Measurements from ENCODE around the gene RASSF7. TPM values are rescaled to one million over a fixed set of nuclear protein-coding genes. Genes with fewer than 3 reads are reported as not detected.

Gene RASSF7
- polyA plus RNA-seq, 4 donors = 36.8 to 71.6 (median 58.8) TPM

- no peak for DNase-seq (ENCODE audit: low read depth in 4 of 4, low spot score in 2 of 4)
These were observed 44.7 kb downstream of the RASSF7 start for GRCh38 chr11:605286-606129.

GRCh38 chr11:606245-606644 lies 45.5 kb downstream of the RASSF7 start:
- no peak for DNase-seq (ENCODE audit: low read depth in 4 of 4, low spot score in 2 of 4)

GRCh38 chr11:607020-607780 lies 46.4 kb downstream of the RASSF7 start:
- DNase-seq (ENCODE audit: low read depth in 4 of 4, low spot score in 2 of 4) = no peak

- no peak for DNase-seq (ENCODE audit: low read depth in 4 of 4, low spot score in 2 of 4)
These were observed 47.3 kb downstream of the RASSF7 start for GRCh38 chr11:607971-608659.

- no peak for DNase-seq (ENCODE audit: low read depth in 4 of 4, low spot score in 2 of 4)
These were observed 48.1 kb downstream of the RASSF7 start for GRCh38 chr11:608791-609251.

- DNase-seq (ENCODE audit: low read depth in 4 of 4, low spot score in 2 of 4) = no peak
These were observed 48.6 kb downstream of the RASSF7 start for GRCh38 chr11:609341-609811.

GRCh38 chr11:610146-610801 lies 49.5 kb downstream of the RASSF7 start:
- no peak for DNase-seq (ENCODE audit: low read depth in 4 of 4, low spot score in 2 of 4)

GRCh38 chr11:611001-611996 lies 50.5 kb downstream of the RASSF7 start:
- DNase-seq (ENCODE audit: low read depth in 4 of 4, low spot score in 2 of 4) = no peak

GRCh38 chr11:612201-612960 lies 51.6 kb downstream of the RASSF7 start:
- DNase-seq (ENCODE audit: low read depth in 4 of 4, low spot score in 2 of 4) = no peak

- DNase-seq (ENCODE audit: low read depth in 4 of 4, low spot score in 2 of 4) = no peak
These were observed 52.2 kb downstream of the RASSF7 start for GRCh38 chr11:612961-613300.

GRCh38 chr11:613369-613968 lies 52.7 kb downstream of the RASSF7 start:
- no peak for DNase-seq (ENCODE audit: low read depth in 4 of 4, low spot score in 2 of 4)

Other genes starting within 250 kb of the RASSF7 start
- gene IFITM1, start 246.9 kb upstream of the RASSF7 start, polyA plus RNA-seq (ENCODE audit: insufficient read length in 4 of 4) = 10 to 100 TPM; 32.6 to 43.2 (median 37.8) TPM
- gene IFITM3, start 240.1 kb upstream of the RASSF7 start, polyA plus RNA-seq (ENCODE audit: insufficient read length in 4 of 4) = 100 to 1,000 TPM; 301 to 603 (median 391) TPM
- gene B4GALNT4, start 191.5 kb upstream of the RASSF7 start, polyA plus RNA-seq (ENCODE audit: insufficient read length in 4 of 4) = 10 to 100 TPM; 42.6 to 87.5 (median 82.0) TPM
- 1 to 10 TPM; 4.0 to 8.4 (median 7.2) TPM for gene PKP3, start 166.8 kb upstream of the RASSF7 start, polyA plus RNA-seq (ENCODE audit: insufficient read length in 4 of 4)
- 10 to 100 TPM; 31.7 to 54.7 (median 48.5) TPM for gene SIGIRR, start 146.0 kb upstream of the RASSF7 start, polyA plus RNA-seq (ENCODE audit: insufficient read length in 4 of 4)
- gene ANO9, start 119.0 kb upstream of the RASSF7 start, polyA plus RNA-seq (ENCODE audit: insufficient read length in 4 of 4) = 10 to 100 TPM in 2 of 4 donors, 1 to 10 TPM in 2; 6.1 to 16.5 (median 12.2) TPM
- gene PTDSS2, start 110.7 kb upstream of the RASSF7 start, polyA plus RNA-seq (ENCODE audit: insufficient read length in 4 of 4) = 10 to 100 TPM; 24.6 to 44.2 (median 37.2) TPM
- 100 to 1,000 TPM in 2 of 4 donors, 10 to 100 TPM in 2; 67.0 to 117 (median 102) TPM for gene RNH1, start 53.7 kb upstream of the RASSF7 start, polyA plus RNA-seq (ENCODE audit: insufficient read length in 4 of 4)
- 10 to 100 TPM; 41.2 to 57.3 (median 51.9) TPM for gene HRAS, start 25.4 kb upstream of the RASSF7 start, polyA plus RNA-seq (ENCODE audit: insufficient read length in 4 of 4)
- 1 to 10 TPM; 2.8 to 6.1 (median 5.1) TPM for gene LRRC56, start 23.4 kb upstream of the RASSF7 start, polyA plus RNA-seq (ENCODE audit: insufficient read length in 4 of 4)
- 1 to 10 TPM; 3.0 to 7.3 (median 4.7) TPM for gene LMNTD2, start 232 bp upstream of the RASSF7 start, polyA plus RNA-seq (ENCODE audit: insufficient read length in 4 of 4)
- gene PHRF1, start 15.5 kb downstream of the RASSF7 start, polyA plus RNA-seq (ENCODE audit: insufficient read length in 4 of 4) = 10 to 100 TPM; 18.3 to 33.3 (median 26.8) TPM
- gene IRF7, start 55.0 kb downstream of the RASSF7 start, polyA plus RNA-seq (ENCODE audit: insufficient read length in 4 of 4) = 10 to 100 TPM in 3 of 4 donors, 1 to 10 TPM in 1; 5.4 to 15.4 (median 12.5) TPM
- 10 to 100 TPM; 24.9 to 49.2 (median 41.9) TPM for gene CDHR5, start 64.0 kb downstream of the RASSF7 start, polyA plus RNA-seq (ENCODE audit: insufficient read length in 4 of 4)
- 1 to 10 TPM in 3 of 4 donors, under 1 TPM in 1; 0.92 to 4.1 (median 2.2) TPM for gene SCT, start 66.2 kb downstream of the RASSF7 start, polyA plus RNA-seq (ENCODE audit: insufficient read length in 4 of 4)
- gene DRD4, start 76.3 kb downstream of the RASSF7 start, polyA plus RNA-seq (ENCODE audit: insufficient read length in 4 of 4) = 1 to 10 TPM; 1.8 to 5.2 (median 4.7) TPM
- 10 to 100 TPM; 44.7 to 57.7 (median 51.1) TPM for gene DEAF1, start 134.3 kb downstream of the RASSF7 start, polyA plus RNA-seq (ENCODE audit: insufficient read length in 4 of 4)
- gene TMEM80, start 134.8 kb downstream of the RASSF7 start, polyA plus RNA-seq (ENCODE audit: insufficient read length in 4 of 4) = 10 to 100 TPM; 36.1 to 56.7 (median 46.3) TPM
- gene EPS8L2, start 145.3 kb downstream of the RASSF7 start, polyA plus RNA-seq (ENCODE audit: insufficient read length in 4 of 4) = 100 to 1,000 TPM; 104 to 161 (median 139) TPM
- gene TALDO1, start 186.5 kb downstream of the RASSF7 start, polyA plus RNA-seq (ENCODE audit: insufficient read length in 4 of 4) = 100 to 1,000 TPM; 123 to 164 (median 136) TPM
- gene GATD1, start 216.5 kb downstream of the RASSF7 start, polyA plus RNA-seq (ENCODE audit: insufficient read length in 4 of 4) = 100 to 1,000 TPM in 1 of 4 donors, 10 to 100 TPM in 3; 55.3 to 115 (median 84.8) TPM
- 1 to 10 TPM in 2 of 4 donors, under 1 TPM in 2; 0.28 to 1.3 (median 0.99) TPM for gene CEND1, start 229.1 kb downstream of the RASSF7 start, polyA plus RNA-seq (ENCODE audit: insufficient read length in 4 of 4)
- 10 to 100 TPM; 13.1 to 24.3 (median 18.6) TPM for gene SLC25A22, start 237.3 kb downstream of the RASSF7 start, polyA plus RNA-seq (ENCODE audit: insufficient read length in 4 of 4)
- gene PIDD1, start 244.3 kb downstream of the RASSF7 start, polyA plus RNA-seq (ENCODE audit: insufficient read length in 4 of 4) = 10 to 100 TPM in 3 of 4 donors, 1 to 10 TPM in 1; 6.7 to 17.8 (median 12.9) TPM
- gene RPLP2, start 249.0 kb downstream of the RASSF7 start, polyA plus RNA-seq (ENCODE audit: insufficient read length in 4 of 4) = 1,000 to 10,000 TPM in 3 of 4 donors, 100 to 1,000 TPM in 1; 903 to 1,462 (median 1,115) TPM

All from left renal cortex interstitium (tissue), 4 donors.